Stimulated activated CD4-positive, alpha-beta T cell treated with anti-CD3 and anti-CD28 coated beads, TNF-alpha, amount 100 ng/mL, for 48 hours (primary cell): ENCODE results near the gene TTC9B.

Source experiments
- DNase-seq, 3 donors: peaks; one replicate each; pipeline ENCODE4 v3.0.0-alpha.2; 2020; ENCODE audit warnings: low read depth in 3 of 3

Gene TTC9B

DNA sequence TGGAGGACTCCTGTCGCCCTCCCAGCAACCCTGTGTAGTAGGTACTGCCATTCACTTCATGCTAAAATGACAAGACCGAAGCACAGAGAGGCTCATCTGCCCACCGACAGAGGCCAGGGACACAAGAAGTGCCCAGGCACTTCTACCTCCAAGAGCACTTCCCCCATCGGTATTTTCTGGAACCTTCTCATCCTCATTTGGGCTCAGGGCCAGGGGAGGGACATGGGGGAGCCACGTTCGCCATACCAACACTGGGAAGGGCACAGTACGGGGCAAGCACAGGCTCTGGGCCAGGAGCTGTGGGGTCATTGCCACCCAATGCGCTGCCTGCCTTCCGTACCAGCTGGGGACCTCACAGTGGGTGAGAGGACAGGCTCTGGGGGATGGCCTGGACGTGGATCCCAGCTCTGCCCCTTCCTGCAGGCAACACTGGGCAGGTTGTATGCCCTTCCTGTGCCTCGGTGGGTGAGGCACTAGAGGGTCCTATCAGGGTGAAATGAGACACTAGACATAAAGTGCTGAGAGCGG, 29.6 kb upstream of the TTC9B start:
- no peak for DNase-seq

GRCh38 chr19:40247178-40247577, 29.0 kb upstream of the TTC9B start:
- no peak for DNase-seq

- no peak for DNase-seq
Measured at GRCh38 chr19:40246292-40247073, 28.3 kb upstream of the TTC9B start.

GRCh38 chr19:40245506-40246128, 27.4 kb upstream of the TTC9B start:
- DNase-seq = no peak

DNA sequence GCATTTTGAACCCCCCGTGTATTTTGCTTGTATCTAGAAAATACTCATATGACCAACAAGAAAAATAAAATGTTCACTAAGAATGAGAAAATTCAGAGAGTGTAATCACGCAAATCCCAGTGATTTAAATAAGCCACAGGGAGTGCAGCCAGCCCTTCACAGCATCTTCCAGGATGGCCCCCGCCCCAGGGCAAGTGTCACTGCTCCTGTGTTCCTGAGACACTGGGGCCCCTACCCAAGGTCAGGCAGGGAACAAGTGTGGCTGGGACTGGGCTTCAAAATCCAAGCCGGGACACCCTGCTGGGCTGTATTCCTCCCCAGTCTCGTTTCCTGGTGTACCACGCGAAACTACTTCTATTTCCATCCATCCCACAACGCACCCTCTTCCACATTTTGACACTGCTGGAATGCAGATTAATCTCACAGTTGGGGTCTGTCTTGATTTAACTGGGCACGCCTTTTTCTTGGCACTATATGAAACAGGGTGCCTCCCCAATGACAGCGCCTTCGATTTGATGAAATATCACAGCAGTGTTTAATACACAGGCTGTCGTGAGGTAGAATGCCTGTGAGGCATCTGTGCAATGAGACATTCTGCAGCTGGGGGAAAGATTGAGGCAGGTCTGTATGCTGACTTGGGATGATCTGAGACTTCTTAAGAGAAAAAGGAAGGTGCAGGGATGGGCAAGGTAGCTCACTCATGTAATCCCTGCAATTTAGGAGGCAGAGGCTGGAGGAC, 26.6 kb upstream of the TTC9B start:
- no peak for DNase-seq

- DNase-seq = no peak
Measured at GRCh38 chr19:40243181-40243580, 25.0 kb upstream of the TTC9B start.

DNA sequence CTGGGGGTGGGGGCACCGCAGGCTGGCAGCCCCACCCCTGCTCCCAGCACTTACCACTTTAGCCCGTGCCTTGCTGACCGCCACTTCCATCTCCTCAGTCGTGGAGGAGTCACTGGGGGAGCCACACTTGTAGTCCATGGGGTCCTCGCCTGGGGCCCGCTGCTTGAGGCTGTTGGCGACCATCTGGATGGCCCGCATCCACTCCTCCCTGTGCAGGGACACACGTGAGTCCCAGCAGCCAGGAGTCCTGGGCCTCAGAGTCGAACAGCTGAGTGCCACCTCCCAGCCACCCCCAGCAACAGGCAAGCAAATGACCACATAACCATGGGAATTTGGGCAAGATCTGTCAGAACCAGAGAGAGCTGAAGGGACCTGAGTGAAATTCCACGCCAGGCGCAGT, 24.3 kb upstream of the TTC9B start:
- DNase-seq = no peak

DNA sequence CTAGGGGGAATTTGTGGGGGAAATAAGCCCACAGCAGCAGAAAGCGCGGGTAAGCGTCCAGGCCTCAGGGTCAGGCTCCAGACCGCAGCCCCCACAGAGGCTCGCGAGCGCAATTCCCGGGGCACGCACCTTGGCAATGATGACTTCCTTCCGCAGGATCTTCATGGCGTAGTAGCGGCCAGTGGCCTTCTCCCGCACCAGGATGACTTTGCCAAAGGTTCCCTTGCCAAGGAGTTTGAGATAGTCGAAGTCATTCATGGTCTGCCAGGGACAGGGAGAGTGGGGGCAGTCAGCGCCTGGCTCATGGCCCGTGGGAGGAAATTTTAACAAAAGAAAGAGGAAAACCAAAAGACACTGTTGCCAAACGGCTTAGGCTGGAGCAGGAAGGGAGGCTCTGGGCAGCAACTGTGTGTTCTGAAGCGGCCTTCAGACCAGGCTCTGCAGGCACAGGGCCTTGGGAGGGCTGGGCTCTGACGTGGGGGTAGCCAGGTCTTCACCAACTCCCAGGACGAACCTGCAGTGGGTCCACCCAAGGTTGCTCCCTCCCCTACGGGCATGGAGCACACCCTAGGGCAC, 23.7 kb upstream of the TTC9B start:
- no peak for DNase-seq

- no peak for DNase-seq
Measured at GRCh38 chr19:40241125-40241808, 23.1 kb upstream of the TTC9B start.

DNA sequence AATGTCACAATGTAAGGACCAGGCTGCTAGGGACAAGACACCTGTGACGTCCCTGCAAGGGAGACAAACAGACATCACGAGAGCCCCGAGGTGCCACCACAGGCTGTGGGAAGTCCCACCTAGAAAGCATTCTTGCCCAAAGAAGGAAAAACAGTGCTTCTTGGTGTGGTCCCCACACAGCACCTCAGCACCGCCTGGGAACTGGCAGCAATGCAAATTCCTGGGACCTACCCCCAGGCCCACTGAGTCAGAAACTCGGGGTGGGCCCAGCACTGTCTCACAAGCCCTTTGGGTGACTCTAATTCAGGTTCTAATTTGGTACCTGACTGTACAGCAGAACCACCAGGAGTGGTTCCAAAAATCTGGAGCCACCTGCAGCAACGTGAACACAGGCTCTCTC, 22.1 kb upstream of the TTC9B start:
- no peak for DNase-seq

GRCh38 chr19:40239415-40240226, 21.4 kb upstream of the TTC9B start:
- no peak for DNase-seq

GRCh38 chr19:40238775-40239174, 20.6 kb upstream of the TTC9B start:
- DNase-seq = no peak

DNA sequence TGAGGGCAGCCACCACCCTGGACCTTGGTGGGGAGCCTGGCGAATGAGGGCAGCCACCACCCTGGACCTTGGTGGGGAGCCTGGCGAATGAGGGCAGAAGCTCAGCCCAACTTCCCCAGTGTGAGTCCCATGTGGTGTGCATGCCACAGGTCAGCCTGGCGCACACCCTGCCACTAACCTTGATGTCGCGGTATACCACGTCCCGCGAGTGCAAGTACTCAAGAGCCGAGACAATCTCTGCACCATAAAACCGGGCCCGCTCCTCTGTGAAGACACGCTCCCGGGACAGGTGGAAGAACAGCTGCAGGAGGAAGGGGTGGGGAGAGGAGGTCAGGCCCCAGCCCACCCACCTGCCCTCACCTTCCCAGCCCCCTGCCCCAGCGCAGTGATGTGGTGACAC, 19.6 kb upstream of the TTC9B start:
- DNase-seq = no peak

DNA sequence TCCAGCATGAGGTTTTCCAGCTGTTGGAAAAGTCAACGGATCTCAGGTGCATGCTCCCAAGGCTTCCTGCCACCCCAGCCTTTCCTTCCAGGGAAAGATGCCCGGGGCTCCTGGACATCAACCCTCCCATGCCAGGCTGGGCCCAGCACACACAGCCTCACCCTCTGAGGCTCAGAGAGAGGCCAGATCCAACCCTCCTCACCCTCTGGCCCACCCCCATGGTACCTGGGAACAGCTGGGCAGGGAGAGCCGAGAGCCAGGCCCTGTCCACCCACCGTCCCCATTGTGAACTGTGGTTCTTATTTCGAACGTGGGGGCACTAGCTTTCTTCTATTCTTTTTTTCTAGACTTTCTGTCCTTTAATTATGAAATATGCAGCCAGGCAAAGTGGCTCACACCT, 18.2 kb upstream of the TTC9B start:
- no peak for DNase-seq

DNA sequence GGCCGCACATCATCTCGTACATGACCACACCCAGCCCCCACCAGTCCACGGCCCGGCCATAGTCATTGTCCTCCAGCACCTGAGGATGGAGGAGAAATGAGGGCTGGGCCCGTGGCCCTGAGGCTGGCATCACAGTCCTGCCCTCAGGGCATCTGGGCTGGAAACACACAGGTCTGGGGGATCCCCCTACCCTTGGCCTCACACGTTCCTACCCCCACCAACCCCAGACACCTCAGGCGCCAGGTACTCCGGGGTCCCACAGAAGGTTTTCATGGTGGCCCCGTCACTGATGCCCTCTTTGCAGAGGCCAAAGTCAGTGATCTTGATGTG, 17.8 kb upstream of the TTC9B start:
- DNase-seq = no peak

- DNase-seq = no peak
Measured at GRCh38 chr19:40235238-40236025, 17.2 kb upstream of the TTC9B start.

DNA sequence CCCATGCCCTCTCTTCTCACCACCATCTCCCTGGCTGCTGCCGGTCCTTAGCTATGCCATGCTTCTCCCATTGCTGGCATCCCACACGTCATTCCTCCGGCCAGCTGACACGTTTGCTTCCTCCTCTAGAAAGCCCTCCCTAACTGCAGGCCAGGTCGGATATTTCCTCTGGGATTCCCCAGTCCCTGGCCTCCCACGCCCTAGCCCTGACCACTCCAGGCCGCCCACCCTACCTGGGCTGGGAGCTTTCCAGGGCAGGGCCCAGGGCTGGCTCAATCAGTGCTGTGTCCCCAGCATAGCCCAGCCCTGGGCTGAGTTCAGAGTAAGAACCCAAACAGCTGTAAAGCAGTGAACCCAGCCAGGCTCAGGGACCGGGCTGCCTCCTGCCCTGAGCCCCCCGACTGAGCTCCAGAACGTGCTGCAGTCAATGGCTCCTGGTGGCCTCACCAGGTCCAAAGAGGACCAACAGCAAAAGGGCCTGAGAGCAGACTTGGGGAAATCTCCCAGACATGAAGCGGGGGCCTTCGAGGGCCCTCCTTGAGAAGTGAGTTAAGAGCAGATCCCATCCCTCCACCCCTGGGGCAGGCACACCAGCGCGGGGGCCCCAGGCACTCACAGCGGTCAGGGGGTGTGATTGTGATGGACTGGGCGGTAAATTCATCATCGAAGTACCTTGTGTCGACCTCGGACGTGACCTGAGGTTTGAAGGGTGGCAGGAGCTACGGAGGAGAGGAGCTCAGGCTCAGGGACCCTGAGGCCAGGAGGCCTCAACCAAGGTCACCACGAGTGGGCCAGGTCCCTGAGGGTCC, 16.4 kb upstream of the TTC9B start:
- no peak for DNase-seq

DNA sequence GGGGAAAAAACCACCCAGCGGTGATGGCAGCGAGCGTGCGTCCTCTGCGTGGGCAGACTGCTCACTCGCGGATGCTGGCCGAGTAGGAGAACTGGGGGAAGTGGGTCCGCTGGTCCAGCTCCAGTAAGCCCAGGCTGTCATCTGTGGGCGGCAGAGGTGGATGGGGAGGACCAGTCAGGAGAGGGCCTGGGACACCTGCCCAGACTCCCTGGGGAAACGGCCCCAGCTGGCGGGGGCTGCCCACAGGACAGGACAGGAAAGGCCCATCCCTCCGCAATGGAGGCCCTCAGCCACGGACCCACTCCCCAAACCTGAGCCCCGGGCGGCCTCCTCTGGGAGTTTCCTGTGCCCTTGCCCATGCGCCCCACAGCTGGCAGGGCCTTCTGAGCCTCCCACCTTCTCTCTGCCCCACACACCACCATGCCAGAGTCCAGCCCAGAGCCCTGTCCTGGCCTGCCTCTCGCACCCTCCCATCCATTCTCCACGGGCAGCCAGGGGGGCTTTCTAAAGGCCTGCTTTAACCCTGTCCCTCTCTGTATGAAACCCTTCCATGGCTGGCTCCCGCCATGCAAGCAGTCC, 15.7 kb upstream of the TTC9B start:
- DNase-seq = no peak
